ENCODE results near the gene TAPT1.

Gene TAPT1

DNA sequence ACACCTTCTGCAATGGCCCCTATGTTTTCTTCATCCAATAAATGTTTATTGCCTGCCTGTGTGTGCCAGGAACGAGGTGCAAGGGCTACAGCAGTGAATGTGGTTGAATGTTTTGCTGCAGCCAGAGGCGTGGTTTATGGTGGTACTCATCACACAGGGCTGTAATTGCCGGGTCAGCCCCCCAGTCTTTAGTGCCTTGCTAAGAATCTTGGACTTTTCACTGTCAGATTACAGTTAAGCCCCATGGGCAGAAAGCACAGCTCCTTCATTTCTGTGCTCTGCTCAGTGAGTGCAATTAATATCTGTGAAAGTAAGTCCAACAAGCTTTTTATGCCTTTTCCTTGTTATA, 67.8 kb downstream of the TAPT1 start:
- H4K20me1 ChIP-seq (ENCODE audit: insufficient read depth, low read length) = no peaks in the 10 kb centered on the region
- no peaks in the 10 kb centered on the region for H3K4me1 ChIP-seq (ENCODE audit: insufficient read depth, low read length, severe bottlenecking)
- no peak overlapping the region for H2AFZ ChIP-seq (ENCODE audit: low read length)
- H3K27me3 ChIP-seq (ENCODE audit: insufficient read depth, low read length) = no peaks in the 10 kb centered on the region
- no peaks in the 10 kb centered on the region for H3K9me3 ChIP-seq (ENCODE audit: low read length)
- H3K79me2 ChIP-seq (ENCODE audit: insufficient read depth, low read length) = no peaks in the 10 kb centered on the region
- TF ChIP-seq, protein P1, sequence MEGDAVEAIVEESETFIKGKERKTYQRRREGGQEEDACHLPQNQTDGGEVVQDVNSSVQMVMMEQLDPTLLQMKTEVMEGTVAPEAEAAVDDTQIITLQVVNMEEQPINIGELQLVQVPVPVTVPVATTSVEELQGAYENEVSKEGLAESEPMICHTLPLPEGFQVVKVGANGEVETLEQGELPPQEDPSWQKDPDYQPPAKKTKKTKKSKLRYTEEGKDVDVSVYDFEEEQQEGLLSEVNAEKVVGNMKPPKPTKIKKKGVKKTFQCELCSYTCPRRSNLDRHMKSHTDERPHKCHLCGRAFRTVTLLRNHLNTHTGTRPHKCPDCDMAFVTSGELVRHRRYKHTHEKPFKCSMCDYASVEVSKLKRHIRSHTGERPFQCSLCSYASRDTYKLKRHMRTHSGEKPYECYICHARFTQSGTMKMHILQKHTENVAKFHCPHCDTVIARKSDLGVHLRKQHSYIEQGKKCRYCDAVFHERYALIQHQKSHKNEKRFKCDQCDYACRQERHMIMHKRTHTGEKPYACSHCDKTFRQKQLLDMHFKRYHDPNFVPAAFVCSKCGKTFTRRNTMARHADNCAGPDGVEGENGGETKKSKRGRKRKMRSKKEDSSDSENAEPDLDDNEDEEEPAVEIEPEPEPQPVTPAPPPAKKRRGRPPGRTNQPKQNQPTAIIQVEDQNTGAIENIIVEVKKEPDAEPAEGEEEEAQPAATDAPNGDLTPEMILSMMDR (IDR thresholded peaks at IDR 0.05; ENCODE audit: low read length) = no peak
- no peak for TF ChIP-seq EZH2 (IDR thresholded peaks at IDR 0.05; ENCODE audit: borderline replicate concordance, low read length)
- no peak overlapping the region for H3K9ac ChIP-seq (ENCODE audit: low read length)
- no peak overlapping the region for H3K27ac ChIP-seq (ENCODE audit: low read depth, low read length, poor library complexity, severe bottlenecking)
- no peak overlapping the region for H3K4me2 ChIP-seq (ENCODE audit: low read length)
- no peaks in the 10 kb centered on the region for H3K36me3 ChIP-seq (ENCODE audit: insufficient read depth, low read length)
- no peaks in the 10 kb centered on the region for H3F3A ChIP-seq (ENCODE audit: insufficient read depth, low read length)
- H3K9me2 ChIP-seq (ENCODE audit: low read depth, low read length) = no peaks in the 10 kb centered on the region
- no peak overlapping the region for H3K4me3 ChIP-seq (ENCODE audit: low read depth, low read length, poor library complexity, severe bottlenecking)

DNA sequence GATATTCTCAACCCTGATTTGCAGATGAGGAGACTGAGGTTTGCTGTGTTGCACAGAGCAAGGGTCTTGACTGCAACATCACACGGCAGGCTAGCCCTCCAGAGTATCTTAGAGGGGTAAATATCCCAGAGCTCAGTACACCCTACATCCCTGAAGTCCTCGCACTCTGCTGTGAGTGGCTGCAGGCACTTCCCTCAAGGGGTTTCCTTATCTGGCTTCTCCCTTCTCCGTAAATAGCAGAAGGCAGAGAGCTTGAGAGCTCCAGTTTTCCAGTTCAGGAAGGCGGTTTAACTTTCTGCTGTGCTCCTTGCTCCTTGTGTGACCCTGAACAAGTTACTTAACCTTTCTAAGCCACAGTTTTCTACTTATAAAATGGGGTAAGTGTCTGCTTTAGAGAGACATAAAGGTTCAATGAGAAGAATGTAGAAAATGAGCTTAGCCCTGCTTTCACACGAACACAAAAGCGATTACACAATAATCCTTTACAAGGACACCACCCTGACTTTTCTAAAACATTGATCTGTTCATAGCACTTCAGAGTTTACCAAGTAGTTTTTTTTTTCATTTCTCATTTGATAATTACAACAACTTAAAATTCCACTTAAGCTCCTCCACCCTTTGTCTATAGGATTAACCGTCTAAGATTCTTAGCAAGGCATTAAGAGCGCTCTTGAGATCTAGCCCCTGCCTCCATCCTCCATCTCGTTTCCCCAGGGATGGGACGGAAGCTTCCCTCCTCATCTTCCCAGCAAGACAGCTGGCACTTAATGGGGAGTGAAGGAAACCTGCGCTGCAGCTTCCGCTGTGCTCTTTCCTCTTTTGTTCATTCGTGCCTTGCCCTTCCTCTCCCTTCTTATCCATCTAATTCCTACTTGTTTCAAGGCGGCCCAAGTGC, 68.4 kb downstream of the TAPT1 start:
- H3K36me3 ChIP-seq (ENCODE audit: insufficient read depth, low read length) = no peaks in the 10 kb centered on the region
- no peaks in the 10 kb centered on the region for H4K20me1 ChIP-seq (ENCODE audit: insufficient read depth, low read length)
- no peaks in the 10 kb centered on the region for H3K4me1 ChIP-seq (ENCODE audit: insufficient read depth, low read length, severe bottlenecking)
- no peak overlapping the region for H2AFZ ChIP-seq (ENCODE audit: low read length)
- no peak overlapping the region for H3K9ac ChIP-seq (ENCODE audit: low read length)
- no peak overlapping the region for H3K4me2 ChIP-seq (ENCODE audit: low read length)
- H3K79me2 ChIP-seq (ENCODE audit: insufficient read depth, low read length) = no peaks in the 10 kb centered on the region
- no peaks in the 10 kb centered on the region for H3K27me3 ChIP-seq (ENCODE audit: insufficient read depth, low read length)
- no peak for TF ChIP-seq EZH2 (IDR thresholded peaks at IDR 0.05; ENCODE audit: borderline replicate concordance, low read length)
- TF ChIP-seq, protein P1 (IDR thresholded peaks at IDR 0.05; ENCODE audit: low read length) = no peak
- no peak overlapping the region for H3K4me3 ChIP-seq (ENCODE audit: low read depth, low read length, poor library complexity, severe bottlenecking)
- H3K9me3 ChIP-seq (ENCODE audit: low read length) = no peaks in the 10 kb centered on the region
- no peaks in the 10 kb centered on the region for H3K9me2 ChIP-seq (ENCODE audit: low read depth, low read length)
- H3F3A ChIP-seq (ENCODE audit: insufficient read depth, low read length) = no peaks in the 10 kb centered on the region
- H3K27ac ChIP-seq (ENCODE audit: low read depth, low read length, poor library complexity, severe bottlenecking) = no peak overlapping the region

DNA sequence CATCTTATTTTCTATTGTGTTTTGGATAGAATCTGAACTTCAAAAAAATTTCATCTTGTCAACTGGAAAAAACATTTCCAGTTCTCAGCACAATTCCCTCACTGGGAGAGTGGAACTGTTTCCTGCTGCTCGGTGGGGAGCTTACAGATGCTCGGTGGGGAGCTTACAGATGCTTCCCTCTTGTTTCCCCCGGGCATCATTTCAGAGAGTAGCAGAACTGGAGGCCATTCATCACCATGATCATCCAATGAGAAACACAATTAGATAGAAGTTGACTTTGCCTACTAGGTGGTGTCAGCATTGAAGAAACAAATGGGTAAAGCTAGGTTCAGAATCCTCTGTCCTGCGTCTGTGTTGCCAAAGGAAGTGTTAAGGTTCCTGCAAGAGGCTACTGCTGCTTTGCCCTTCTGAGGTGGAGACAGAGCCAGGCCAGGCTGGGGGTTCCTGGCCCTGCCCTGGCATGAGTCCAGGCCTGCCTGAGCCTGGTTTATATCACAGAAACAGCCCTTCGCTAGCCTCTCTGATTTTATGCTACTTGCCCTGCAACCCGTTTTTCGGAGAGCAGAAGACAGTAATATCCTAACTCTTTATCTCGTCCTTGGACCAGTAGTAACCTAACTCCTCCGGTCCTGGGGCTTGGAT, 70.6 kb downstream of the TAPT1 start:
- H3K27me3 ChIP-seq (ENCODE audit: insufficient read depth, low read length) = no peaks in the 10 kb centered on the region
- H3F3A ChIP-seq (ENCODE audit: insufficient read depth, low read length) = no peaks in the 10 kb centered on the region
- no peak overlapping the region for H3K27ac ChIP-seq (ENCODE audit: low read depth, low read length, poor library complexity, severe bottlenecking)
- H3K79me2 ChIP-seq (ENCODE audit: insufficient read depth, low read length) = no peaks in the 10 kb centered on the region
- H3K4me1 ChIP-seq (ENCODE audit: insufficient read depth, low read length, severe bottlenecking) = no peaks in the 10 kb centered on the region
- H3K4me2 ChIP-seq (ENCODE audit: low read length) = no peak overlapping the region
- no peak overlapping the region for H3K9ac ChIP-seq (ENCODE audit: low read length)
- TF ChIP-seq EZH2 (IDR thresholded peaks at IDR 0.05; ENCODE audit: borderline replicate concordance, low read length) = no peak
- TF ChIP-seq, protein P1 (IDR thresholded peaks at IDR 0.05; ENCODE audit: low read length) = no peak
- H4K20me1 ChIP-seq (ENCODE audit: insufficient read depth, low read length) = no peaks in the 10 kb centered on the region
- H2AFZ ChIP-seq (ENCODE audit: low read length) = no peak overlapping the region
- H3K36me3 ChIP-seq (ENCODE audit: insufficient read depth, low read length) = no peaks in the 10 kb centered on the region
- H3K9me2 ChIP-seq (ENCODE audit: low read depth, low read length) = no peaks in the 10 kb centered on the region
- H3K9me3 ChIP-seq (ENCODE audit: low read length) = no peaks in the 10 kb centered on the region
- no peak overlapping the region for H3K4me3 ChIP-seq (ENCODE audit: low read depth, low read length, poor library complexity, severe bottlenecking)

Measured in OCI-LY1 (cell line).